Placental pericyte (primary cell): ENCODE measurements around the gene COMMD6. TPM values are rescaled to one million over a fixed set of nuclear protein-coding genes. Genes with fewer than 3 reads are reported as not detected.

ENCODE experiments used
- total RNA-seq: library from RNA; depleted of rRNA; stranded (reverse); fragments of >200 nt; gene quantifications from 2 replicates; pipeline ENCODE4 v1.2.3, GENCODE V29; 2012

The COMMD6 gene
- 17.5 and 31.7 TPM in 2 replicates for total RNA-seq

GRCh38 chr13:75537401-75538365 is at the start of gene COMMD6:
Gene COMMD6 (minus strand): TSS chr13:75537841. CDS start chr13:75537805, 36 bp downstream.

GRCh38 chr13:75549262-75550158 is 11.9 kb upstream of the COMMD6 start, which contains the start of gene UCHL3:
Gene UCHL3 (plus strand): TSS chr13:75549791. CDS start chr13:75549821, 30 bp downstream.

DNA sequence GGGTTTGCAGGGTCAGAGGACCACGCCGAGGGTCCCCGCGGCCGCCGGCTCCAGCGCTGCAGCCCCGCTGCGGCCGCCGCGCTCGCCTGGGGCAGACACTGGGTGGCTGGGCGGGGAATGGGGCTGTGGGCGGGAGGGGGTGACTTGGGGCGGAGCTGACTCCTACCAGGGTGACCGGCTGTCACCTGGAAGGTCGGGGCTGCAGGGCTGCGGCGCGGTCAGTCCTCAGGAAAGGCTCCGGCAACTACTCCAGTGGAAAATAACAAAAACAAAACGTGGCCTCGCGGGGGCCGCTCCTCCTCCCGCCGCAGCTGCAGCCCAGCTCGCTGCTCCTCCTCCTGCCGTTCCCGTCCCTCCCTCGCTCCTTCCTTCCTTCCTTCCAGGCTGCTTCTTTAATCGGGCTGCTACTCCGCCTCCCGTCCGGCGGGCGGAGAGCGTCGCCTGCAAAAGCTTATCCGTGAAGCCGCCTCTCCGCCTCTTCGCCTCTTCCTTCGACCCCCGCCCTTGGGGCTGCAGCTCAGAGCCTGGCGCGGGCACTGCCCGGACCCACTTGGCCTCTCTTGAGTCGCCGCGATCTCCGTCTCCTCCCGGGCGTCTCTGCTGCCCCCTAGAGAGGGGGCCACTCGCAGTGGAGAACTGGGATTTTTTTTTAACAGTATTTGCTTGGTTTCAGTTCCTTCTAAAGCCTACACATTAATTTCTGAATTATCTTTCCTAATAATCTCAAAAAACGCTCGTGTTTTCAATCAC is 55.4 kb downstream of the COMMD6 start, which contains the start of gene TBC1D4:
Gene TBC1D4, minus strand, starts transcription at position 100 of the 750 bp plus-strand sequence. CDS start 402 bp downstream, outside the sequence.

Other genes starting within 250 kb of the COMMD6 start
- gene TBC1D4, start 55.7 kb downstream of the COMMD6 start, total RNA-seq, result 14.5 and 14.9 TPM in 2 replicates
- 32.2 TPM in 2 replicates for gene UCHL3, start 11.9 kb upstream of the COMMD6 start, total RNA-seq
- 123 and 165 TPM in 2 replicates for gene LMO7, start 98.5 kb upstream of the COMMD6 start, total RNA-seq